GM18951 (cell line): ENCODE measurements around the gene USH1C.

ENCODE experiments used
- POLR2A ChIP-seq: IDR thresholded peaks from 4 replicates; pipeline ENCODE4 v1.6.1; 2011; ENCODE audit warnings: mild to moderate bottlenecking; ENCODE audit not compliant: insufficient read length, insufficient read depth; ENCODE audit errors: extremely low read depth
- in situ Hi-C: fragments of 300-500 bp; cut with MboI; formaldehyde crosslinking; loops from one replicate; pipeline ENCODE4 v1.12.0; 2022; ENCODE audit warnings: low sequenced_read_pairs, mixed read lengths, inconsistent platforms; ENCODE audit not compliant: unreplicated experiment

The USH1C gene

GRCh38 chr11:17575431-17576425 lies 31.5 kb upstream of the USH1C start:
- in situ Hi-C loops: no loop called here

GRCh38 chr11:17574141-17575091 lies 30.2 kb upstream of the USH1C start:
- no peak for TF ChIP-seq POLR2A
- in situ Hi-C loops: no loop called here

More at GRCh38 chr11:17575431-17576425, 31.5 kb upstream of the USH1C start:
- no peak for TF ChIP-seq POLR2A

DNA sequence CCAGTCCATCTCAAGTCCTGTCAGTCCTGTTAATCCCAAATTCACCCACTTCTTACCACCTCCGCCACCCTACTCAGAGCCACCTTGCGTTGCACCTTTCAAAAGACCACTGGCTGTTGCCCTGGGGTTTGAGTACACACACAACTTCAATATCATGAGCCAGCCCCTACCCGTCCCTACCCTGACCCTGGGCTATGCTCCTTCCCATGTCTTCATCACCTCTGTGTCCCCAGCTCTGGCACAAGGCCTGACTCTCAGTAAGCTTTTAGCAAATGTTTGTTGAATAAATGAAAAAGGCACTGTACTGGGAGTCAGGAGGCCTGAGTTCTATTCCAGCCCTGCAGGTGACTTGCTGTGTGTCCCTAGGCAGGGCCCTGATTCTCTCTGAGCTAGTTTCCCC lies 29.3 kb upstream of the USH1C start:
- TF ChIP-seq POLR2A: no peak
- in situ Hi-C loops: no loop called here

DNA sequence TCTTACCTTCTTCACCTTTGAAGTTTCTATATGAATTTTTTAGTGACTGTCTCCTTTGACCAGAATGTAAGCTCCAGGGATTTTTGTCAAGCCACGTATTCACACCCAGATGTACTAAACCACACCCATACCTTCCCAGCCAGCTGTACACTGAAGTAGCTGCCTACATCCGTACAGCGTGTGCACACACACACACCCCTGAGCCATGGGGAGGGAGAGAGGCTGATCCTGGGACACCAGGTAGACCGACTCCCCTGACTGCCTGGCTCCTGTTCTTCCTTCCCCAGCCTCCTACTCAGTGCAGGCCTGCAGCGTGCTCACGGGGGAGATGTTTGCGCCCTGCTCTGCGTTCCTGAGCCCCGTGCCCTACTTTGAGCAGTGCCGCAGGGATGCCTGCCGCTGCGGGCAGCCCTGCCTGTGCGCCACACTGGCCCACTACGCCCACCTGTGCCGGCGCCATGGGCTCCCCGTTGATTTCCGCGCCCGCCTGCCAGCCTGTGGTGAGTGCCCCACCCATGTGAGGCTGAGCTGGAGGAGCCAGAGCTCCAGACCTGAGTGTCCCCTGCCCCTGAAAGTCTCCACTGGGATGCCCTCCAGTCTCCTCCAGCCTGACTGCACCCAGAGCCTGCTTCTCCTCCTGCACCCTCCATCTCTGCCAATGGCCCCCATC lies 28.7 kb upstream of the USH1C start:
- no peak for TF ChIP-seq POLR2A
- in situ Hi-C loops: no loop called here

GRCh38 chr11:17572359-17572690 lies 28.1 kb upstream of the USH1C start:
- TF ChIP-seq POLR2A: no peak
- in situ Hi-C loops: no loop called here

DNA sequence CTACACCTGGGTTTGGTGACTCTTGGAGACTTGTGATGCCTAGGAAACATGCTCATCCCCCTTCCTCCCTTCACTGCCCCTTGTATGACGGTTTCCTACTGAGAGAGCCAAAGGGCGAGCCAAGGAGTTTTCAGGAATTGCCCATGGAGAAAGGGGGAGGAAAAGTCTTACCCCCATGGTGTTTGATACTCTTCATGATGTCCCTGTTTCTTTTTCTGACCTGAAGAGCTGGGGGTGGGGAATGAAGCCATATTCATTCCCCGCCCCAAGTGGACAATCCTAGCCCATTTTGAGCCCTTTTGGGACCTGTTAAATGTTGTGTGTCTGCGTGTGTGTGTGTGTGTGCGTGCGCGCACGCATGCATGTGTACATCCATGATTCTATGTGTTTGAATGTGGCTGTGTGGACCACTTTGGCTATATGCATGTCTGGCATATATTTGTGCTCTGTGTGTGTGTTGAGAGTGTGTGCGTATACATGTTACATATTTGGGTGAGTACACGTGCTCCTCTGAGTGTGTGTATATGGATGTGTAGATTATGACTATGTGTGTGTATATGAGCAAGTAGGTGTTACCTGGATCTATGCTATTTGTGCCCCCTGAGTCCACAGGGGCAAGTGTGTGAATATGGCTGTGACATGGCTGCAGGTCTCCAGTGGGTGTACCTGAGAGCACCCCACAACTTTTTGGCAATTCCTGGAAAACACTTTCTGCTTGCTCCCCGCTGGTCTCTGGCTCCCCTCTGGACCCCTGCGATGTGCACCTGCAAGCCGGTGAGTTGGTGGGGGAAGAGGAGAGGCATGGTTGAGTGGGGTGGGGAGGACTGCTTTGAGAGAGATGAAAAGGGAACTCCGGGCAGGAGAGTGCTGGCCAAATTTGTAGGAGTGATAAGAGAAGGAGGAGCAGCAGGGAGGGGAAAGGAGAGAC lies 27.5 kb upstream of the USH1C start:
- in situ Hi-C loops: no loop called here
- TF ChIP-seq POLR2A: no peak

- TF ChIP-seq POLR2A: no peak
- in situ Hi-C loops: no loop called here
These were observed 25.8 kb upstream of the USH1C start for GRCh38 chr11:17570034-17570433.

DNA sequence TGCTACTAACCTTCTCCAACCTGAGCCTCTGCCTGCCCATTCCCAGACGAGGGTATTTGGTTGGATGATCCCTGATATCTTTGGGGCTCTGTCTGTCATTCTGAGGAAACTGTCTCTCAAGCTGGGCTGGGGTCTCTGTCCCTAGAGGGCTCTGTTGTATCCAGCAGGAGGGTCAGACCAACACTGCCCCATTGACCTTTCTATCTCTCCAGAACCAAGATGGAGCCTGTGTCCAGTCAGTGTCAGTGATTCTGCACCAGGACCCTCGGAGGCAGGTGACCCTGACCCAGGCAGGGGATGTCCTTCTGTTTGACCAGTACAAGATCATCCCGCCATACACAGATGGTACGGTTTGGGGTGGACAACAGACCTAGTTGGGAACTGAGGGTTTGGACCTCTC lies 24.7 kb upstream of the USH1C start:
- in situ Hi-C loops: no loop called here
- TF ChIP-seq POLR2A: no peak

GRCh38 chr11:17564687-17565042 lies 20.4 kb upstream of the USH1C start:
- no peak for TF ChIP-seq POLR2A
- in situ Hi-C loops: no loop called here

GRCh38 chr11:17563961-17564686 lies 19.9 kb upstream of the USH1C start:
- no peak for TF ChIP-seq POLR2A
- in situ Hi-C loops: no loop called here

DNA sequence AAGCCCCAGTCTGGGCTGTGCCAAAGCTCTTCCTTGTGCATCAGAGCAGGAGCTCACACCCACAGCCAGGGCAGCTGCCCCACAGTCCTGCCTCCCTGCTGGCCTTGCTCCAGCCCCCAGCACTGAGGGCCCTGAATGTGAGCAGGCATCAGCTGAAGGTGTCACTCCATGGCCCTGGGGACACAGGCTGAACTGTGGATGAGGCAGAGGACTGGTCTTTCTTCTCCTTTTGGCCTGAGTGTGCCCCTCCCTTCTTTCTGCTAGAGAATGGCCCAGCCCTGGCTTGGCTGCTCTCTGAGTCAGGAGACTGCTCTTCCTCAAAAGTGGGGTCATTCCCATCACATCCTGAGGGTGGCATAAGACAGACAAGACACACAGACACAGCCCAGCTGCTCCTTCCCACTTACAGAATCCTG lies 19.0 kb upstream of the USH1C start:
- in situ Hi-C loops: no loop called here
- TF ChIP-seq POLR2A: no peak
